Measurements from ENCODE around the gene ARHGAP22. TPM values are rescaled to one million over a fixed set of nuclear protein-coding genes. Genes with fewer than 3 reads are reported as not detected.

Gene ARHGAP22
- total RNA-seq, 1 experiment from 2014 or later: 2.1 TPM

DNA sequence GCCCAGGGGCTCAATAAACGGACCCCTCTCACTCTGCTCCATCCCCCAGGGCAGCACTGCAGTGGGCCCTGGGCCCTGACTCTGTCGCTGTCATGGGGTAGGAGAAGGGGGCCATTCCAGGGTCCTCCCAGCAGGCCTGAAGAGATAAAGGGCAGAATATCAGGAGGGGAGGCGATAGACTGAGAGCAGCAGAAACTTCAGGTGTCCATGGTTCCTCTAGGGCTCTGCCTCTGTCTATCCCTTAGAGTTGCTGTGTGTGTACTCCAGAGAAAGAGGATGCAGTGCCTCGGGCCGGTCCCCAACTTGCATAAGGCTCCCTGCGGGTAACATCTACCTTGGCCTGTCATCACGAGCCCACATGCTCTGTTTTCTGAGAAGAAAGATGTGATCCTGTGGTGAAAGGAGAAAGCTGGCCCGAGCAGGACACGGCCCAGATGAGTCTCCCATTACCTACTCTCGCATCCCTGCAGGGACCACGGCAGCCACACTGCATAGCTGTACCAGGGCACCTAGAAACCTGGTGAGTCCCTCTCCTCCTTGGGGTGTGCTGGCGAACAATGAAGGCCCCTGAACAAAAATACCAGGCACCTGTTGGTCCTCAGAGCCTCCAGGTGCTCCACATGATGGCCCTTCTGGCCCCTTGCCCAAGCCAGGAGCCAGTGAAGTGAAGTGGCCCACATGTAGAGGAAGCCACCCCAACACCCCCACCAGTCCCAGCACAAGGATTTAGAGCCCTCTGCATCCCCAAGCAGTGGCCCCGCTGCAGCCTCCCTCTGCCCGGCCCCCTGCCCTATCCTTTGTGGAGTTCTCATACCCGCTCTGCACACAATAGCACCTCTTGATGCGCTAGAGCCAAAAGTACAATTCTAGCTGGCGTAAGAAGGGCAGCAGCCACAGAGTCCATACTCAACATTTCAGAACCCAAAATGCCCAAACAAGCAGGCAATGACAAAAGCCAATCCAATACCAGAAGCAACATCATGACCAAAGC, 106.8 kb downstream of the ARHGAP22 start:
- DNase-seq (ENCODE audit: low spot score): no peak

DNA sequence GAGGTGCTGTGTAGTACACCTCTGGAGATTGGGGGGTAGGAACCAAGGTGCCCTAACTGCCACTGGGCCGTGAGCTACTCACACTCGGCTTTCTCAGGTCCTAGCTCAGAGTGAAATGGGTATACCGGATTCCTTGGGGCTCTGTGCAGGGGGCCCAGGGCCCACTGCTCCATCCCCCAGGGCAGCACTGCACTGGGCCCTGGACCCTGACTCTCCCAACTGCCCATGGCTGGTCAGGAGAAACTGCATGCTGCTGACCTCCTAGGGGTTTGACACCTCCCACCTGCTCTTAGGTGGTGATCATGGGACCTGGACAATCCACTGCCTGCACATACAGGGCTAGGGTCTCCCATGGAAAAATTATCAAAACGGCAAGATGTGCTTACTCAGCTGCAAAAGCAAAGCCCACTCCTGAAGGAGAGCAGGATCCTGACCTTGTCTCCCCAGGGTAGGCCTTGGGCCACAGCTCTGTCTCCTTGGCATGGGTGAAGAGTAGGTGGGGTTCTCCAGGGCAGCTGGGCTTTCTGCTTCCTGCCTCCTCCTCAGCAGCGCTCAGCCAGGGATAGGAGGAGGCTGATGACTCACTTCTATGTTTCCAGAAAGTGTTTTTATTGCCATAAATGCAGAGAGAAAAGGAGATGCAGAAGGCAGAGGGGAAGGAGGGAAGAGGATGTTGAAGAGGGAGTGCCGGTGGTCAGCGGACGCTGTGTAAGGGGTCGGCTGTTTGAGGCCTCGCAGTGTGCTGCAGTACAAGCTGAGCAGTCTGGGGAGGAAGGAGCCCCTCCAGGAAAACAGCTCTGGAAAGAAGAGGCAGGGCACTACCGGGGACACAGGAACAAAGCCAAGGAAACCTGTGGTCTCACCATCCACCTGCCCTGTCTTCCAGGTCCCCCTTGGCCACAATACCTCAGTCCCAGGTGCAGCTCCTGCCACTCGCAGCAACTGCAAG, 107.8 kb downstream of the ARHGAP22 start:
- DNase-seq (ENCODE audit: low spot score): peak; percentile 68

DNA sequence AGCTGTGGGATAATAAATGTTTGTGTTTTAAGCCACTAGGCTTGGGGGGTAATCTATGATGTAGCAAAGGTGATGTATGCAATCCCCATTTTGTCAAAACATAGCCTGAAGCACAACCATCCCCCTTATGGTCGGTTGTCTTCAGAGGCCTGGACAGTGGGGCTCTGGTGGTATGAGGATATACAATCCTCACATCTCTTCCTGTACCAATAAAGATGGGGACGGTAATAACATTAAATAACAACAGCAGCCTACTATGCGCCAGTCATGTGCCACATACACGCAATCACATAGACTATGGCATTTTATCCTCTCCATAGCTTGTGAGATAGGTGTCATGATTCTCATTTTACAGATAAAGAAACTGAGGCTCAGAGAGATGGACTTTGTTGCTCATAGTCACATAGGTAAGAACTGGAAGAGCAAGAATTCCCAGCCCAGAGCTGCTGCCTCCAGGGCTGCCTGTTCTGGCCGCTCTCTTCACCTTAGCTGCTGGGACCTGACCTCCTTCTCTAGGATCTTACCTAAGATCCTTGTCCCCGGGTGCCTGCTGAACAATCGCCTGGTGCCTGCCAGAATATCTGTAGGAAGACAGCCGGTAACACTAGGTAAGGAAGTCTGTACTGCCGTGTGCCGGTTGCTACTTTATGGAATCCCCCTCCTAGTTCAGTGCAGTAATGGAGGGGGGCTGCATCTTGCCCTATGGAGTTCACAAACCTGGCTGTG, 108.6 kb downstream of the ARHGAP22 start:
- DNase-seq (ENCODE audit: low spot score): no peak

DNA sequence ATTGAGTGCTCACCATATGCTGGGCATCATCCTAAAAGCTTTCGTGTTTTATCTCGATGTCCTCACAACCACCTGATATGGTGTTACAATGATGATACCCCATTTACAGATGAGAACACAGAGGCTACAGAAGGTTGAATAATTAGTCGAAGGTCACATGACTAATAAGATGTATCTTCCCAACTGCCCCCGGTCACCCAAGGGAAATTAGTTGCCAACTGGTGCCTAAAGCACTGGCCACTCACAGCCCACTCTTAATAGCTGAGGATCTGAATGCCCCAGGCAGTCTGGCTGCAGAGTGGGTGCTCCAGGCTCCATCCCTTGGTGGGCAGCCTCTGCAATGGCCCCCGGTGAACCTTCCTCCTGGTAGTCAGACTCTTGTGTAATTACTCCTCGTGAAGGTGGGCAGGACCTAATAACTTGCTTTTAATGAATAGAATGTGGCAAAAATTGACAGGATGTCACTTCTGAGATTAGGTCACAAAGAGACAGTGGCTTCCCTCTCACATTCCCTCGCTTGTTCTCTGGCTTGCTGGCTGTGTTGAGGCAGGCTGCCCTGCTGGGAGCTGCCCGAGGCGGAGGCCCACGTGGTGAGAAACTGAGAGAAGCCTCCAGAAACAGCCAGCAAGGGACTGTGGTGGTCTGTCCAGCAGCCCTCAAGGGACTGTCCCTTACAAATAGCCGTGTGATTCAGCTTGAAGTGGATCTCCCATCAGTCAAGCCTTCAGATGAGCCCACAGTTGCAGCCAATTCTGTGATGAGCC, 109.4 kb downstream of the ARHGAP22 start:
- no peak for DNase-seq (ENCODE audit: low spot score)

DNA sequence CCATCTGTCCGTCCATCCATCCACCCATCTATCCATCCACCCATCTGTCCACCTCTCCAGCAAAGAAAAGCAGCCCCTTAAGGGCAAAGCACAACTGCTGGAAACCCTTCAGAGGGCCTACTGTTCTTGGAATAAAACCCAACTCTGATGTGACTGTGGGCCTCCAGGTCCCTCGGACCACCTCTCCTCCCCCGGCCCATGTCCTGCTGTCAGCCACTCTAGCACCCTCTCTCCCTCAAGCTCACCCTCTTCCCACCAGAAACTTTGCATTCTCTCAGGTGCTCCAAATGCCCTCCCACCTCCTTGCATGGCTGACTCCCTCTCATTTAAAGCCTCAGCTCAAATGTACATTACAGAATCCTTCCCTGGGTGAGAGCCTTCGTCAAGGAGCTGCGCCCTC, 110.3 kb downstream of the ARHGAP22 start:
- DNase-seq (ENCODE audit: low spot score): no peak

DNA sequence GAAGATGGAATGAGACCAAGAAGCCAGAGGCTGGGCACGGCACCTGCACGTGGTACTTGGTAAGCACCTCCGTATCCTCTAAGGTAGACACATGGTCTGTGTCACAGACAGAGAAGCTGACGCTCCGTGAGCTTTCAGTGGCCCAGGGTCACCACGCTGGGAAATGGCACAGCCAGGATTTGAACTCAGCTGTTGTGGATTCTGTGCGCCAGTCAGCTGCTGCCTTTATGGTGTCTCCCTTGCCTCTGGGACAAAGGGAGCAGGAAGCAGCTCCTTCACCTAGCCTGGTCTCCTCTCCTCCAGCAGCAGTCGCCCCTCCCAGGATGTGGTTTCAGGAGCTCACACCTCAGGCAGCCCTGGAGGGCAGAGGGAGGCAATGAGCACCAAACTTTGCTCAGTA, 110.8 kb downstream of the ARHGAP22 start:
- no peak for DNase-seq (ENCODE audit: low spot score)

DNA sequence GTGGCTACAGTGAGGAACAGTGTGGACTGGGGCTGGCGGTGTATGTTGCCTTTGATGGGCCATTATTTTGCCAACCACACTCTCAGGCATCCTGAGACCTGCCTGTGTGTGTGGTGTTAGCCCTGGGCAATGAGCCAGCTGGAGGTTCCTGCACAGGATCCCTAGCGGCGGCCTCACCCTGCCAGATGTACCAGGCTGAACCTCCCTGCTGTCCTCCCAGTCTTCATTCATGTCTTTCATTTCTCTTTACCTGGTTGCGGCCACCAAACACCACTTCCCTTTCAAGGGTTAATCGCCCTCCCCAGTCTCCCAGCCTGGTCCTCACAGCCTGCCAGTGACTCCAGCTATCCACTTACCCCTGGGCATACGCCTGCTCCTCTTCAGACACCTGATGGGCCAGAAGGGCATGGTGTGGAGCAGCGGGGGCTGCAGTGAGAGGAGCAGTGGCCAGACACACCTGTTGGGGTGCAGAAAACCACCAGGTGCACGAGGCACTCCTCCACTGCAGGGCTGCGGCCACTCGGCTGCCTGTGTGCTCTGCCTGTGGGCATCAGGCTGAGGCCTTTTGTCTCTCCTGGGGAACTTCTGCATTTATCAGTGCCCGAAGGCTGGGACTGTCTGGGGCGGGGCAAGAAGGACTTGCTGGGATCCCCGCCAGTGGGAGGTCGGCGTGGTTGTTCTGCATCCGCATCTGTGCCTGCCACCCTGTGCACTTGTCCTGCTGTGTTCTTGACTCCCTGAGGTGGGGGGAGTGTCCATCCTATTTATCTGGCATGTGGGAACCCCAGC, 111.6 kb downstream of the ARHGAP22 start:
- DNase-seq (ENCODE audit: low spot score): no peak

DNA sequence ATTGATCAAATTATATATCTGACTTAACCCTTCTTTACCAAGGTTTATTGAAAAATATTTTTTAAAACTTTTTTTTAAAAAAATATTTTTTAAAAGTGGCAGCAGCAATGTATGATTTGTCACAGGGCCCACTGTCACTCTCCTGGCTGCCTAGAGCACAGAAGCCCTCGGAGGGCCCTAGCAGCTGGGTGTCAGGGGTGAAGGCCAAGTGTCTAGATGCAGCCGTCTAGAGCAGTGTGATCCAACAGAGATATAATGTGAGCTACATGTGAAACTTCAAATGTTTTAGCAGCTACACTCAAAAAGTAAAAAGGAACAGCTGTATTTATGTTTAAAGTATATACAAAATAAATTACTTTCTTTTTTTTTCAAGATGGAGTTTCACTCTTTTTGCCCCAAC, 112.7 kb downstream of the ARHGAP22 start:
- DNase-seq (ENCODE audit: low spot score): no peak

DNA sequence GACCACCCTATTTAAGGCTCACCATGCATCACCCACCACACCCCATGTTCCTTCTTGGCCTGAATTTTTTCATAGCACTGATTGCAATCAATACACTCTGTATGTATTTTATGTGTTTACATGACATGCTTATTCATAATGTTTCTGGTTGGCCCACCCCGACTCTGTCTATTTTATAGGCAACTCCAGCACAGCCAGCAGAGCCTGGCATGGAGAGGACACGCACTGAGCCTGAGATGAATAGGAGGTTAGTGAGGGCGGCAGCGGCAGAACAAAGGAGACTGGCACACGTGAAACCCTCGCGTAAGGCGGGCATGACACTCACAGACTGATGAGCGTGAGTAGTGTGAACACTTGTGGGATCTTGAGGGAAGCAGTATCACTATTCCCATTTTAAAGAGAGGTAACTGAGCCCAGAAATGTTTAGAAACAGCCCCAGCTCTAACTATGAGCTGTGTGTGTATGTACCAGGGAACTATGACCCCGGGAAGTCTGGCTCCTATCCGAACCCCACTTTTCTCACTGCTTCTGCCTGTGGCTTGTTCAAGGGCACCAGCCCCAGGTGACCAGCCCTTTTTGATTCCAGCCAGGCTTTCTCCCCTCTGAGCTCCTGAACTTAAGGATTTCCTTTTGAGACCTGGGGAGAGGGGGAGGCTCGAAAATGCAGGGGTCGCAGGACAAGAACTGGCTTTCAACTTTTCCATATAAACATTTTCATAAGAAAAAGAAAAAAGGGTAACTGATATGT, 113.3 kb downstream of the ARHGAP22 start:
- no peak for DNase-seq (ENCODE audit: low spot score)

DNA sequence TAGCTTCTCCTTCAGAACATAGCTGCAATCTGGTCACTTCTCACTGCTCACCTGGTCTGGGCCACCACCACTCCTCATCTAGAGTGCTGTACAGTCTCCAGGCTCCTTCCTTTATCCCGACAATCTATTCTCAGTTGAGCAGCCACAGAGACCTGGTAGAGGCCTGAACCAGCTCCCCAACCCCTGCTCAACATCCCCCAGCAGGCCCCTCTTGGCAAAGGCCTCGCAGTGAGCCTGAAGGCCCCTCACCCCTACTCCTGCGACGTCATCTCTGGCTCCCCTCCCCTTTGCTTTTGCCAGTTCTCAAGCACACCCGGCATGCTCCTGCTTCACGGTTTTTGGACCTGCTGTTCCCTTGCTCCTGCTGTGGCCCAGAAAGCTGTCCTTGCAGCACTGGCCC, 113.9 kb downstream of the ARHGAP22 start:
- no peak for DNase-seq (ENCODE audit: low spot score)

DNA sequence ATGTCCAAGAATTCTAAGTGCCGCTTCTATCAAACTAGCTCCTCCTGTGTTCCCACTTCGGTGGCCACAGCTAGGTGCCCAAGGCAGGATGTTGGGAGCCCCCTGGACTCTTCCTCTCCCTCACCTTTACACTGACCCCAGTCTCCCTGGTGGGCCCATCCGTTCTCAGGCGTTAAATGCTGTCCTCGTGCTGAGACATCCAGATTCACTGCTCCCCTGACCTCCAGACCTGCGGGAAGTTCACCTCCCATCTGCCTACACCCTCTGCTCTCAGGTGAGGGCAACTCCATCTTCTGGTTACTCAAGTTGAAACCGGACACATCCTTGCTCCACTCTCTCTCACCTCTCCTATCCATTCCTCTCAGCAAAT, 114.3 kb downstream of the ARHGAP22 start:
- DNase-seq (ENCODE audit: low spot score): no peak

DNA sequence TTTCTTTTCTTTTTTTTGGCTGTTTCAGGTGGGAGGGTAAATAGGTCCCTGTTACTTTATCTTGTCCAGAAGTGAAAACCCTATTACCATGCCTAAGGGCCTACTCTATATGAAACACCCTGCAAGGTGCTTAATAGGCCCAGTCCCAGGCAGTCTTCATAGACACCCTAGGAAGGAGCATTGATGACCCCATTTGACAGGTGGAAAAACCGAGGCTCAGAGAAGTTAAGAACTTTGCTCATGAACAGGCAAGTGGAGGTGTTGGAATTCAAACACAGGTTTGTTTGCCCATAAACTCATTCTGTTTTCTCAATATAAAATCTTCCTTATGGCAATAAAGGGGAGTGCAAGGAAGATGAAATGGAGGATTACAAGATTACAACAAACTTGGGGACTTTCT, 115.8 kb downstream of the ARHGAP22 start:
- no peak for DNase-seq (ENCODE audit: low spot score)

DNA sequence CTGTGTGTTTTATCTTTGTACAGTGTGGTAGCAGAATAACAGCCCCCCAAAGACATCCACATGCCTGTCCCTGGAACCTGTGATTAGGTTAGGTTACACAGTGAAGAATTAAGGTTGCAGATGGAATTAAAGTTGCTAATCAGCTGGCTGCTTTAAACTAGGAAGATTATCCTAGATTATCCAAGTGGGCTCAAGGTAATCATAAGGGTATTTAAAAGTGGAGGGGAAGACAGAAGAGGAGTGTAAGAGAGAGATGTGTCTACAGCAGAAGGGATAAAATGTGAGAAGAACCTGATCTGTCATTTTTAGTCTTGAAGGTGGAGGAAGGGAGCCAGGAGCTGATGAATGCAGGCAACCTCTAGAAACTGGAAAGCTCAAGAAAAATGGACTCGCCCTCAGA, 117.6 kb downstream of the ARHGAP22 start:
- no peak for DNase-seq (ENCODE audit: low spot score)

DNA sequence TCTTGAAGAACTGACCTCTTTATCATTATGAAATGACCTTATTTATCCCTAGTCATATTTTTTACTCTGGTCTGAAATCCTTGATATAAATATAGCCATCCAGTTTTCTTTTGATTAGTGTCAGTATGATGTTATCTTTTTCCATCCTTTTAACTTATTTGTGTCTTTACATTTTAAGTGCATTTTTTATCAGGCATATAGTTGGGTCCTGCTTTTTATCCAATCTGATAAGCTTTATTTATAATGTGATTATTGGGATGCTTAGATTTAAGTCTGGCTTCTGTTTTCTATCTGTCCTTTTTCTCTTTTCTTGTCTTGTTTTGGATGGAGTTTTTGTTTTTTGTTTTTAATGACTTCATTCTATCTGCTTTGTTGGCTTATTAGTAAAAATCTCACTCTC, 119.2 kb downstream of the ARHGAP22 start:
- DNase-seq (ENCODE audit: low spot score): no peak

DNA sequence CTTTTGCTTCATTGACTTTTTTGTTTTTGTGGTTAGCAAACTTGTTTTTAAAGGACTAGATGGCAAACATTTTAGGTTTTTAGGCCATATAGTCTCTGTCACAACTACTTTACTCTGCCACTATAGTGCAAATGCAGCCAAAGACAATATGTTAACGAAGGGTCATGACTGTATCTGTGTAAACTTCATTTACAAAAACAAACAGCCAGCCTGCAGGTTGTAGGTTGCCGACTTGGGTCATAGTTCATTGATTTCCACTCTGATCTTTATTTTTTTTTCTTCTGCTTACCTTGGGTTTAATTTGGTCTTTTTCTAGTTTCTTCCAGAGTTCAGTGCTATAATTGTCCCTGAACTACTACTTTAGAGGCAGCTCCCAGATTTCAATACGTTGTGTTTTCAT, 120.0 kb downstream of the ARHGAP22 start:
- DNase-seq (ENCODE audit: low spot score): no peak

DNA sequence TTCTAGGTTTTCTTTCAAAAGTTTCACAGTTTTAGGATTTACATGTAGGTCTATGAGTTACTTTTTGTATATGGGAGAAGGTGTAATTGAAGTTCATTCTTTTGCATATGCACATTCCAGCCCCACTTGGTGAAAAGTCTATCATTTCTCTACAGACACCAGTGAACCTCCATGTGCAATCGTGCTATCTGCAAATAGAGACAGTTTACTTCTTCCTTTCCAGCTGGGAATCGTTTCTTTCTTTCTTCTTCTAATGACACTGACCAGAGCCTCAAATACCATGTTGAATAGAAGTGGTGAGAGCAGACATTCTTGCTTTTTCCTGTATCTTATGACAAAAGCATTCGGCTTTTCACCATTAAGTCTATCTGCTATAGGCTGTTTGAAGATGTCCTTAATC, 122.7 kb downstream of the ARHGAP22 start:
- no peak for DNase-seq (ENCODE audit: low spot score)

DNA sequence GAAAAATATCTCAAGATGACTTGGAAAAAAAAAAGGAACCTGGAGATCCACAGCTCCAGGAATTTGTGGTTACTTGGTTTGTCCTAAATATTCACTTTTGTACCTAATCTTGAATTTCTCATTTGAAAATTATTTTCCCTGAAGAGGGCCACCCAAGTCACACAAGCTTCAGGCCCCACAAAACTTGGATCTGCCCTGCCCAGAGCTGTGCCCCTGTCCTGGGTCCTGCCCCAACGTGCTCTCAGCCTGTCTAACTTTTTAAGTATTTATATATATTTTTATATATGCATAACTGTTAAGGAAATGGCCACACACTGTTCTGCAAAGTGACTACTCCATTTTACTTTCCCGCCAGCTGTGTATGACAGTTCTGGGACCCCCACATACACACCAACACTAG, 123.5 kb downstream of the ARHGAP22 start:
- no peak for DNase-seq (ENCODE audit: low spot score)

DNA sequence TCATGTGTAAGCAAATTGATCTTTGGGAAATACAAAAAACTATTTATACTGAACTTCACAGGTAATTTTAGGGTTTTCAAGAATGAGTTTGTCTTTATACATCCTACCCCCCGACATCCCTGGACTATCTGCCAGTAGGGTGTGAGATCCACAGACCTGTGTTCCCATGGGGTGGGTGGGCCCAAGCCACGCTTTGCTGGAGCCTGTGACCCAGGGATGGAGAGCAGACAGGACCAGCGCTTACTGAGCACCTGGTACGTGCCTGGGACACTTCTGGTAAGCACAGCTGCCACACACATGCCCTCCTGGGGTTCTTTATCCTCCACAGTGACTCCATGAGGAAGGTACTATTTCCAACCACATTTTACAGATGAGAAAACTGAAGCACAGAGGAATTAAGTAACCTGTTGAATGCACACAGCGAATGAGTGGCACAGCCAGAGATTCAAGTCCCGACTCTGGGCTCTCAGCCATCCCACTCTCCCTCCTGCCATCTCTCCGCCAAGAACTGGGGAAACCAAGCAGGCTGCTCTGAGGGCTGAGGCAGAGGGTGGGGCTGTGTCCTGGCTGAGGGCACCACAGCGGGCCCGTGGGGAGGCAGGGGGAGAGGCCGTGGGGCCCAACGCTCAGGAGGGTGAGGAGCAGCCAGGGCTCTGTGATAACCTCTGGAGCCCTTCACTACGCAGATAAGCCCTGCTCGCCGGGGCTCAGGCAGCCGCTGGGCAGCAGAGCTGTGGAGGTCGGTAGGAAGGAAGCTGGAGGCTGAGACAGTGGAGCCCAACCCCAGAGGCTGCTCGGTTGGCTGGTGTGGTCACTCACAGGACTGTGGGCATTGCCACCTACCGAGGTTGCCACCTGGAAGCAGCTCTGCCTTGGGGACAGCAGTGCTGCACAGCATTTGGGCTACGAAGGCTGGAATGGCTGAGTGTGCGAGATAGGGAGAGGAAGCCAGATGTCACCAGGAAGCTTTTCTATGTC, 124.2 kb downstream of the ARHGAP22 start:
- DNase-seq (ENCODE audit: low spot score): no peak

Measured in H4 (cell line).